Ishikawa (cell line): ENCODE measurements around the gene CSNK2A2.

Experiments
- RAD21 ChIP-seq: IDR thresholded peaks from 2 replicates; pipeline ENCODE4 v1.6.1; 2012; ENCODE audit warnings: low read depth
- TAF1 ChIP-seq: IDR thresholded peaks from 2 replicates; pipeline ENCODE4 v1.6.1; 2012; ENCODE audit warnings: low read depth, mild to moderate bottlenecking
- USF1 ChIP-seq: IDR thresholded peaks from 2 replicates; pipeline ENCODE4 v1.6.1; 2012
- ZBTB7A ChIP-seq: IDR thresholded peaks from 2 replicates; pipeline ENCODE4 v1.6.1; 2012; ENCODE audit warnings: low read depth

- TF ChIP-seq ZBTB7A (no peak; the same call in none of the 2 replicates), TAF1 (peak; percentile 89), USF1 (peak; percentile 49), RAD21 (no peak)
Measured at GRCh38 chr16:58129097-58129936, 68.6 kb downstream of the CSNK2A2 start, which contains the start of gene CFAP20.
